NCI-H524 (cell line): ENCODE measurements around the gene XG.
A peak's percentile ranks its signal among the peaks of the same experiment; 100 is the strongest.
"Not testable (repeated sequence)": the region's sequence is repeated elsewhere in the genome, so short reads cannot be mapped to it uniquely, and the experiment has no call there.

ENCODE experiments used
- DNase-seq, 2 experiments: peaks; one replicate each; lab custom pipeline; 2025; lab: John Stamatoyannopoulos, UW

XG gene

DNA sequence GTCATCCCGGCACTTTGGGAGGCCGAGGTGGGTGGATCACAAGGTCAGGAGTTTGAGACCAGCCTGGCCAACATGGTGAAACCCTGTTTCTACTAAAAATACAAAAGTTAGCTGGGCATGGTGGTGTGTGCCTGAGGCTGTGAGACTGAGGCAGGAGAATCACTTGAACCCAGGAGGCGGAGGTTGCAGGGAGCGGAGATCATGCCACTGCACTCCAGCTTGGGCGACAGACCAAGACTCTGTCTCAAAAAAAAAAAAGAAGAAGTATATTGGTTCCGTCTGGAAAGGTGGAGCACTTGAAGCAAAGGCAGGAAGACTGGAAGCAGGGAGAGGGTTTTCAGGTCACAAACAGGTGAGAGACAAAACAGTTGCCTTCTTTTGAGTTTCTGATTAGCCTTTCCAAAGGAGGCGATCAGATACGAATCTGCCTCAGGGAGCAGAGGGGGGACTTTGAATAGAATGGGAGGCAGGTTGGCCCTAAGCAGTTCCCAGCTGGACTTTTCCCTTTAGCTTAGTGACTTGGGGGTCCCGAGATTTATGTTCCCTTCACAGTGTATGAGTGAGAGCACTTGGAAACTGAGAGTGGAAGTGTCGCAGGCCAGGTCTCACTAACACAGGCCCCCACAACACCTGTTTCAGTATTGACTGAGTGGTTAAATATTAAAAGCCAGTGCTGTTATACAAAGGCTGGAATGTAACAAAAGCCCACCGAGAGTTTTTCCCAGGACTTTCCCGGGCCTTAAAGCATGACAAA lies 28.8 kb downstream of the XG start:
- DNase-seq, result not testable (repeated sequence)

DNA sequence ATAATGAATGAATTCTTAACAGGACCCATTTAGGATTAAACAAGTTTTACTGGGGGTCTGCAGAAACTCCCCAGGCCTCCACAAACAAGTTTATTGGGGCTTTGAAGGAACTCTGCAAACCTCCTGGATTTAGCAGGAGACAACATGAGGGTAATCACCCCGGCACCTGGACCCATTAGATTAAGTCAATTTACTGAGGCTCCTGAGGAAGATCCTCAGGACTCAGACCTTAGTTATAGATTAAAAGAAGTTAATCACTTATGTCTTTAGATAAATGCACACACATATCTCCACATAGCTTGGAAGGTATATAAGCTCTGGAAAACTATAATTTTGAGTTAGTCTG lies 29.4 kb downstream of the XG start:
- no peak for DNase-seq

DNA sequence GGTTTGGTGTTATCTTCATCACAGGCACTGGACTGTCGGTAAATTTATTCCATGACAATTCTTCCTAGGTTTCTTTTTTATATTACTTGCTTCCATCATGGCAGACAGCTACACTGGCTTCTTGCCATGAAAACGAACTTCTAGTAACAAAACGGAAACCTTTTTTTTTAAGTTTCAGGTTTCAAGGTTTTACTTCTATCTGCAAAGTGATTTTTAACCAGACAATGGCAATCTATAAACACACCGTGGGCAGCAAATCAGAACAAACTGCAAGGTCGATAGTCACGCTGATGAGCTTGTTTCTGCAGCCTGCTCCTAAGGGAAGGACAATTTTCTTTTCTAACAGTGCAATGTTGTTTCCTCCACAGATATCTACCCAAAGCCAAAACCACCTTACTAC lies 29.9 kb downstream of the XG start:
- no peak for DNase-seq

DNA sequence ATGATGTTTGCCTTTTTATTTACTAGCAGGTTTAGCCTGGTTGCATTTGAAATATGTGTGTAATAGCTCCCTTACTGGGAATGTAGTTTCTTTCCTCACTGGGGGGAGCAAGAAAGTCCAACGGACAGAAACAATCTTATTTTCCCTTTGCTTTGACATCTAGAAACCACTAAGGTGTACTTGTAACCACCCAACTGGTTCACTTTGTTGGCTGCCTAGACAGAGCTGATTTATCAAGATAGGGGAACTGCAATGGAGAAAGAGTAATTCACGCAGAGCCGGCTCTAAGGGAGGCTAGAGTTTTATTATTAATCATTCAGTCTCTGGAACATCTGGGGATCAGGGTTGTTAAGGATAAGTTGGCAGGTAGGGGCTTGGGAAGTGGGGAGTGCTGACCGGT lies 30.3 kb downstream of the XG start:
- no peak for DNase-seq

DNA sequence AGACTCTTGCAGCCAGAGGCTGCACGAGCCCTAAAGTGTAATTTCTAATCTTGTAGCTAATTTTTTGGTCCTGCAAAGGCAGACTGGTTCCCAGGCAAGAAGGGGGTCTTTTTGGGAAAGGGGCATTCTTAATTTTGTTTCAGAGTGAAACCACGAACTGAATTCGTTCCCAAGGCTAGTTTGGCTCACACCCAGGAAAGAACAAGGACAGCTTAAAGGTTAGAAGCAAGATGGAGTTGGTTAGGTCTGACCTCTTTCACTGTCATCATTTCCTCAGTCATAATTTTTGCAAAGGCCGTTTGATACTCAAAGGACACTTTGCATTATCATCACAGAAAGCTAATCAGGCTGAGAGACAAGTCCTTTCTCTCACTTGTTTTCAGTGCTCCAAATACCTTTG lies 30.9 kb downstream of the XG start:
- no peak for DNase-seq

DNA sequence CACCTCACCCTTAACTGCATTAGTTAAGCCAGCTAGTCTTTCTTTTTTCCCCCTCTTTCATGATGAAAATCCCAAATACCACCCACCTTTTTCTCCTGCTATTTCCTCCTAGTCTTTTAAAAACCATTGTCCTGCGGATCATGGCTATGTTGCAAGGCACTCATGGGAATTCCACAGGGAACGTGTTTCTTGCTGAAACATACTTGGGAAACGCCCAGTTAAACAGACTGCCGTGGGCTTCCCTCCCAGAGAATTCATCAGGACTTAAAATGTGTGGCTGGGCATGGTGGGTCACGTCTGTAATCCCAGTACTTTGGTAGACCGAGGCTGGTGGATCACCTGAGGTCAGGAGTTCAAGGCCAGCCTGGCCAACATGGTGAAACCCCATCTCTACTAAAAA lies 32.2 kb downstream of the XG start:
- DNase-seq, result no peak

DNA sequence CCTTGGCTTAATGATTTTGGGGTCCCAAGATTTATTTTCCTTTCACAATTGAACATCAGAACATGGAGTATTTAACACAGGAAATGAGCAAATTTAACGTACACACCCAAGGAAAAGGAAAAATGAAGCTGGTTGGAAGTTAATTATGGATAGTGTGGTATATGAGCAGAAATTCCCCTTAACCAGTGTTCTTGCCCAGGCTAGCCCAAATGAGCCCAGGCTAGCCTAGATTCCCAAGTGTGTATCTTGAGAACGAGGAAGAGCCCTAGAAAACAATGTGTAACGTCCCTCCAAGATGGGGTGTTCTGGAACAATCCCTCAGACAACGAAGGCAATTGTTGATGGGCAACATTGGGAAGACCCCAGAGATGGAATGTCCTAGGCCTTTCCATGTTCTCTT lies 33.7 kb downstream of the XG start:
- DNase-seq, result no peak

DNA sequence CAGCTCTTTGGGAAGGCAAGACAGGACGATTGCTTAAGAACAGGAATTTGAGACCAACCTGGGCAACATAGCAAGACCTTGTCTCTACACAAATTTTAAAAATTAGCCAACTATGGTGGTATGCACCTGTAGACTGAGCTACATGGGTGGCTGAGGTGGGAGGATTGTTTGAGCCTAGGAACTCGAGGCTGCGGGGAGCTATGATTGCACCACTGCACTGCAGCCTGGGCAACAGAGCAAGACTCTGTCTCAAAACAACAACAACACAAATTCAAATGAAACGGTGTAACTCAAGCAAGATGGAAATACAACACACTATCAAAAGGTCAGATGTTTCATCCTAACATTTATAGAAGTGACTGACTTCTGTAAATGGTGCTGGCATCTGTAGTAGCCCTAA lies 37.1 kb downstream of the XG start:
- DNase-seq, result no peak

DNA sequence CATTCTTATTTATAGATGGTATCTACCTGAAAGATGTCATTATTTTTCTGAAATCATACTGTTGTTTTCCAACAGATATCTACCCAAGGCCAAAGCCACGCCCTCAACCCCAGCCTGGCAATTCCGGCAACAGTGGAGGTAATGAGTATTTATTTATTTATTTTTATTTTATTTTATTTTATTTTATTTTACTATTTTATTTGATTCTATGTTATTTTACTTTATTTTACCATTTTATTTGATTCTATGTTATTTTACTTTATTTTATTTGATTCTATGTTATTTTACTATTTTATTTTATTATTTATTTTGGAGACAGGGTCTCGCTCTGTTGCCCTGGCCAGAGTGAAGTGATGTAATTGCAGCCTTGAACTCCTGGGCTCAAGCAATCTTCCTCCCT lies 37.7 kb downstream of the XG start:
- DNase-seq, result no peak

DNA sequence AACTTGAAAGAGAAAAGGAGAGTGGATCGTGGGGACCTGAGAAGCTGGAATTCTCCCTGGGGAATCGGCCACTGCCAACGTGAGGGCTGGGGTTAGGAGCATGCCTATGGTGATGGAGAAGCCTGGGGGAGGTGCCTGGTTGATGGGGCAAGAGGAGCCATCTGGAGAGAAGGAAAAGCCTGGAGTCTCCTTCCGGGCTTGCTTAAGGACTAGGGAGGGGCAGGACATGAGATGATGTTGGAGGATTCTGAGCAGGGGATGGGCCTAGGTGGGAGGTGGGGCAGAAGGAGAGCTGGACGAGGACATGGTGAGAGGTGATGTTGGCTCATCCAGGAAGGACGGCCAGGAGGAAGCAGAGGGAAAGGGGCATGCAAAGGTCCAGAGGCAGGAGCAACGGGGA lies 41.9 kb downstream of the XG start:
- peak in 1 of 2 experiments; percentile 44 for DNase-seq

DNA sequence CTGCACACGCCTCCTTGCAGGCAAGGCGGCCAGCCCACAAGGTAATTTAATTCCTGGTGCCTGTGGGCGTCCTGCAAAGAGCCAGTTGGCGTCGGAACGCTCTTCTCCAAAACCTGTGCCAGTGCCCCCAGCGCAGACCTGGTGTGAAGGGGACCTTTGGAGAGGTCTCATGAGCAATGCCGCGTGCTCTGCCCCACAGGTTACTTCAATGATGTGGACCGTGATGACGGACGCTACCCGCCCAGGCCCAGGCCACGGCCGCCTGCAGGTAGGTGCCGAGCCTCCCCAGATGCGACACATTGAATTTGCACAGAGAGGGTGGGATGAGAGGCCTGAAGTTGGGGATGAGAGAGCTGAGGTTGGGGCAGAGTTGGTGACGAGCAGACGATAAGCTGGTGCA lies 42.5 kb downstream of the XG start:
- no peak for DNase-seq

DNA sequence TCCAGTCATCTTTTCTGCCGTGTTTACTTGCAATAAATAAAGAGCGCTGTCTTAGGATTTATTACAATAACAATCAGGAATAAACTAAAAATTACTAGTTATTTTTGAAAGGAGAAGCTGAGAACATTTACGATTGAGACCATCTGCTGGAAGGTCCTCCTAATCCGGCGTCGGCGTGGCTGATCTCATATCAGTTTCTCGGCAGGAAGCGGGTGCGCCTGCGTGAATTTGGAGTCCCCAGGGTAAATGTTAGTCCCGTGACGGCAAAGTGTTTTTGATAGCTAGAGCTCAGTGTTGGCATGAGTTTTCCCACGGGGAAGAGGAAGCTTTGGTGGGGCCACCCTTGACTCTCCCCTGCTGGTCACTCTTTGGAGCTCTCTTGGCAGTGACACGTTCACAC lies 45.0 kb downstream of the XG start:
- peak; percentile 23 to 55 for DNase-seq

DNA sequence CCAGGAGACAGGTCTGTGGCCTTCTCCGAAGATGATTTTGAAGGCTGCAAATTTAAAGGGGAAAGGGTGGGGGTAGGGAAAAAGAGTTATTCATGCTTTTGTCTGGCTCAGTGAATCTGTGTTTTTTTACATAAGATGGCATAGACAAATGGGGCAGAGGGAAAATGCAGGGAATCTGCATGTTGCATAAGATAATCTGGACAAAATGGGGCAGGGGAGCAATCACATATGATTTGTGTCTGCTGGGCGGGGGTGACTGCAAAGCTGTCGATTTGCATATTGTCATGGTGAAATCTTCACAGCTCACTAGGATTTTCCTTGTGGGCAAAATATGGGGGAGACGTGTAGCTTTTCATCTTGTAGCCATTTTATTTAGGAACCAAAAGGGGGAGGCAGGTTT lies 47.5 kb downstream of the XG start:
- DNase-seq, result no peak

DNA sequence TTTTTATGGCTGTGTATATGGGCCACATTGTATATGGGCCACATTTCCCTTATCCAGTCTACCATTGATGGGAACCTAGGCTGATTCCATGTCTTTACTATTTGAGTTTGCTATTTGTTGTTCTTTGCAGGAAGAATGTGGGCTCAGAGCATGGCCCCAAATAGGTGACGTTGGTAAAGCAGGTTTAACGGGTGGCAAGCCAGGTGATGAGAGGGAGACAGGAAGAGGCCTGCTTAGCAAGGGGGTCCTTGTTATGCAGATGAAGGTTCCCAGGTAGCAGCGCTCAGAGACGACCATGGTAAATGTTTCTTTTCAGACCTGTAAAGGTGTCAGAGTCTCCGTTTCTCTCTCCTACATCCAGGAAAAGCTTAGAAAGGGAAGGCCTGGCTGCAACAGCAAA lies 48.1 kb downstream of the XG start:
- DNase-seq, result not testable (repeated sequence)

DNA sequence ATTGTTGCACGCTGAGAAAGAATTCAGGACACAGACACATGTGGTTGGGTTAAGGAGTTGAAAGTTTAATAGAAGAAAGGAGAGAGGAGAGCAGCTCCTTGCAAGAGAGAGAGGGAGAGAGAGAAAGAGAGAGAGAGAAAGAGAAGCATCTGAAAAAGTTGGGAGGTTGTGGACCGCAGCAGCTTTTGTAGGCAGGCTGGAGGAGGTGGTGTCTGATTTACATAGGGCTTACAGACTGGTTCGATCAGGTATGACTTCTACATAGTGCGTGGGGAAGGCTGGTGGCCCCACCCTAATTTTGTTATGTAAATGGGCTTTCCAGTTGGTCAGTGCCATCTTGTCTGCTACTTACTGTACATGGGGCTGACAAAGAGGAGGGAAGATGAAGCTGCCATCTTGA lies 49.4 kb downstream of the XG start:
- DNase-seq, result no peak

DNA sequence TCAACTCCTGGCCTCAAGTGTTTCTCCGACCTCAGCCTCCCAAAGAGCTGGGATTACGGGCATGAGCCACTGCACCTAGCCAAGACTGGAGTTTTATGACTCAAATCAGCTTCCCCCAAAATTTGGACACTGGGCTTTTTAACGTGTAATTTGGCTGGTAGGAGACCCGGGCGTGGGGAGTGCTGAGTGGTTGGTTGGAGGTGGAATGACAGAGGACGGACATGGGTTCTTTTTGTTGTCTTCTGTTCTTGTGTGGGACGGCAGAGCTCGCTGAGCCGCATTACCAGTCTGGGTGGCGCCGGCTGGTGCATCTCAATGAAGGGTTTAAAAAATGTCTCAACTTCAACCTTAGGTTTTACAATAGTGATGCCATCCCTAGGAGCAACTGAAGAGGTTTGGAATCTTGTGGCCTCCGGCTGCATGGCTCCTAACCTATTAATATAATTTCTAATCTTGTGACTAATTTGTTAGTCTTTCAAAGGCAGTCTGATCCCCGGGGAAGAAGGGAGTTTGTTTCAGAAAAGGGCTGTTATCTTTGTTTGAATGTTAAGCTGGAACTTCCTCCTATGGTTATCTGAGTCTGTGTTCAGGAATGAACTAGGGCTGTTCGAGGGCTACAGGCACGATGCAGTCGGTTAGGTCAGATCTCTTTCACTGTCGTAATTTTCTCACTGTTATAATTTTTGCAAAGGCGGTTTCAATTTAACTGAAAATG lies 50.7 kb downstream of the XG start:
- not testable (repeated sequence) for DNase-seq

DNA sequence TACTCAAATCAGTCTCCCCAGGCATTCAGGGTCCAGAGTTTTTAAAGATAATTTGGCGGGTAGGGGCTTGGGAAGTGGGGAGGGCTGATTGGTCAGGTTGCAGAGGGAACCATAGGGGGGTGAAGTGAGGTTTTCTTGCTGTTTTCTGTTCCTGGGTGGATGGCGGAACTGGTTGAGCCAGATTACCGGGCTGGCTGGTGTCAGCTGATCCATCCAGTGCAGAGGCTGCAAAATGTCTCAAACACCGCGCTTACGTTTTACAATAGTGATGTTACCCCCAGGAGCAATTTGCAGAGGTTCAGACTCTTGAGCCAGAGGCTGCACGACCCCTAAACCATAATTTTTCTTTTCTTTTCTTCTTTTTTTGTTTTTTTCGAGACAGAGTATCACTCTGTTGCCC lies 51.6 kb downstream of the XG start:
- not testable (repeated sequence) for DNase-seq

DNA sequence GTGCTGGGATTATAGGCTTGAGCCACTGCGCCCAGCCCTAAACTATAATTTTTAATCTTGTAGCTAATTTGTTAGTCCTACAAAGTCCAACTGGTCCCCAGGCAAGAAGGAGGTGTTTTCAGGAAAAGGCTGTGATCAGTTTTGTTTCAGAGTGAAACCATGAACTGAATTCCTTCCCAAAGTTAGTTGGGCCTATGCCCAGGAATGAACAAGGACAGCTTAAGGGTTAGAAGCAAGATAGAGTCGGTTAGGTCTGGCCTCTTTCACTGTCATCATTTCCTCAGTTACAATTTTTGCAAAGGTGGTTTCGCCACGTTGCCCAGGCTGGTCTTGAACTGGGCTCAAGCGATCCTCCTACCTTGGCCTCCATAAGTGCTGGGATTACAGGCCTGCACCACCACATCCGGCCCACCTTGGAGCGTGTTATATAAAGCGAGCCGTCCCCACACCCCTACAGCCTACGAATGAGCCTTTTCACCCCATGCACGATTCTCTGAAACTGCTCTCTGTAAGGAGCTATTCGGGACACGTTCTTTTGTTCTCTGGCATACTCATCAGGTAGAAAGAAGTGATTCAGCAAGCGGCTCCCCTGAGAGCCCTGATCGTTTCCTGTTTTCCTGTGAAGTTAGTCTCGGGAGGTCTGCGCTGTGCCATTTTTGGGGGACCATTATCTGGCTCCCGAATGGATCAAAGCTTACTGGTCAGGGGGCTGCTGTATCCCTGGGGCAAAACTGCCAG lies 52.4 kb downstream of the XG start:
- not testable (repeated sequence) for DNase-seq

DNA sequence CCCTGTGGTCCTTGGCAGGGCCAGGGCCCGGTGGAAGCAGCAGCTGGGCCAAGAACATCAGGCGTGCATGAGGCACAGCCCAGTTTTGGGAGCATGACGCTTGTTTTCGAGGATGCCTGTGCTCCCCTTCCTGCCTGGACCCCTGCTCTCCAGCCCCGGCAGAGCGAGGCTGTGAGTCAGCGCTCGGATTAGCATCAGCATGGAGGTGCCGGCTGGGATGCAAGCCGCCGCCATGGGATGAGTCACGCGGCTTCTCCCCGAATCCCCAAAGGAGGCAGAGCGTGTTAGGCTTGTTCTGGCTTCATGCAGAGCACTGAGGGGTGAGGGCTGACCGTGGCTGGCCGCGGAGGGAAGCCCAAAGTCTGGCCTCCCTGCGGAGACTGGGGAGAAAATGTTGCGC lies 53.0 kb downstream of the XG start:
- DNase-seq, result not testable (repeated sequence)

DNA sequence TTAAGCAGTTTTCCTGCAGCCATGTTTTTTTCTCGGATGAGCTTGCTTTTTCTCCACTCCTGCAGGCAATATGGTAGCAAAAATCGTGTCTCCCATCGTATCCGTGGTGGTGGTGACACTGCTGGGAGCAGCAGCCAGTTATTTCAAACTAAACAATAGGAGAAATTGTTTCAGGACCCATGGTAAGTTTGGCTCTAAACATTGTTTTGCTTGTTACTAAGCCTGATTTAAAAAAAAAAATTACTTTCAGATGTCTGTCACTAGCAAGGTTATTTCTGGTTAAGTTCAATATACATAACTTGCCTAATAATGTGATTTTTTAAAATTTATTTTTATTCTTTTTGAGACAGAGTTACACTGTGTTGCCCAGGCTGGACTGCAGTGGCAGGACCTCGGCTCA lies 59.4 kb downstream of the XG start:
- DNase-seq, result no peak

DNA sequence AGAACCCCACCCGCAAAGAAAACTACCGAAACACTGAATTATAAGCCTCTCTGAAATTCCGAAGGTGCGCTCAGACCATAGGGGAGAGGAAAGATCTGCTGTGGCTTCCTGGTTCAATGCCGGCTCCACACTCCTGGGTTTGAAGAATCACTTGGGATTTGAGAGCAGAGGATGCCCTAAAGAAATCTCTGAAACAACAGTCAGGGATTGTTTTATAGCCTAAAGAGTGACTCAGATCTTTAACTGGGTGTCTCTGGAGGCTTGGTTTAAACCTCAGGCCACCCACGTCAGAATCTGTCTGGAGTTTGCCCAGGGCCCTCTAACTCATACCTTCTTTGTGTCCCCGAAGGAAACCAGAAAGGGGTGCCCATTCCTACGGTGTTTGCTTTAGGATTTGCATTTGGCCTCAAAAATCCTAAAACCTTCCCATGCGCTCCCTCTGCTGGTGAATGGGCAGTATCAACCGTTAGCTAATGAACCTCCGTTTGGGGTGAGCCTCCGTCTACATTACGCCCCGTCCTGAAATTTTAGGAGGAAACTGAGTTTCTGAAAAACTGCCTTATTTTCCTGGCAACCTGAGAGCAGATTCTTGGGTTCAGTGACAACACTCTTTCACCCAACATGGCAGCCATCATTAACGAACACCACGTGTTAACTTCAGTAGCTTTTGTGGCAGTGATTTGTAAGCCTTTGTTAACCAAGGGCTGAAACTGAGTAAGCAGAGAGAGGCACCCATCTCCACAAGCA lies 60.5 kb downstream of the XG start:
- peak; percentile 36 to 48 for DNase-seq

DNA sequence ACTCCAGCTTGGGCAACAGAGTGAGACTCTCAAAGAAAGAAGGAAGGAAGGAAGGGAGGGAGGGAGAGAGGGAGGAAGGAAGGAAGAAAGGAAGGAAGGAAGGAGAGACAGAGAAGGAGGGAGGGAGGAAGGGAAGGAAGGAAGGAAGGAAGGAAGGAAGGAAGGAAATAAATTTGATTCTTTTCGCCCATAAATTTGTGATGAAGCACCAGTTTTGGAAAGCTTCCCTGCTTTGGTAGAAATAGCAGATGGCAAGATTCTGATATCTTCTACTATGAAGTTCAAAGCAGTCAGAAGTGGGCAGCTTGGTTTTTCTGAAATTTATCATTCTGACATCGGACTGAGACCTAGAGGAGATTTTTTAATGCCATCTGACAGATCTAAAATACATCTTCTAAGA lies 65.2 kb downstream of the XG start:
- DNase-seq, result no peak
